Transverse colon (tissue), 4 donors: ENCODE data around the gene HDAC8.

Experiments used
- POLR2A ChIP-seq: fragments of 450-650 bp; IDR thresholded peaks from one replicate; pipeline ENCODE4 v1.6.1; 2016; ENCODE audit warnings: antibody characterized with exemption, mild to moderate bottlenecking, moderate library complexity
- POLR2AphosphoS5 ChIP-seq, 3 donors: sonication (generic); formaldehyde crosslinking; IDR thresholded peaks; one replicate each; pipeline ENCODE4 v1.6.1; 2016; ENCODE audit warnings: antibody characterized with exemption in 3 of 3
- TF ChIP-seq, protein P1 (sequence below), 5 experiments: fragments of 200-600 bp in 3 of 5; fragments of 450-650 bp in 2 of 5; sonication (generic) in 3 of 5; IDR thresholded peaks; 1 replicate in 2 of 5; 2 replicates in 3 of 5; pipeline ENCODE4 v1.5.1; 2016 to 2017; ENCODE audit warnings: antibody characterized with exemption in 5 of 5, inconsistent platforms in 3 of 5, mild to moderate bottlenecking in 2 of 5, moderate library complexity in 1 of 5

GRCh38 chrX:72280321-72280845 lies 292.3 kb downstream of the HDAC8 start:
- TF ChIP-seq POLR2A, result no peak
- TF ChIP-seq, protein P1, sequence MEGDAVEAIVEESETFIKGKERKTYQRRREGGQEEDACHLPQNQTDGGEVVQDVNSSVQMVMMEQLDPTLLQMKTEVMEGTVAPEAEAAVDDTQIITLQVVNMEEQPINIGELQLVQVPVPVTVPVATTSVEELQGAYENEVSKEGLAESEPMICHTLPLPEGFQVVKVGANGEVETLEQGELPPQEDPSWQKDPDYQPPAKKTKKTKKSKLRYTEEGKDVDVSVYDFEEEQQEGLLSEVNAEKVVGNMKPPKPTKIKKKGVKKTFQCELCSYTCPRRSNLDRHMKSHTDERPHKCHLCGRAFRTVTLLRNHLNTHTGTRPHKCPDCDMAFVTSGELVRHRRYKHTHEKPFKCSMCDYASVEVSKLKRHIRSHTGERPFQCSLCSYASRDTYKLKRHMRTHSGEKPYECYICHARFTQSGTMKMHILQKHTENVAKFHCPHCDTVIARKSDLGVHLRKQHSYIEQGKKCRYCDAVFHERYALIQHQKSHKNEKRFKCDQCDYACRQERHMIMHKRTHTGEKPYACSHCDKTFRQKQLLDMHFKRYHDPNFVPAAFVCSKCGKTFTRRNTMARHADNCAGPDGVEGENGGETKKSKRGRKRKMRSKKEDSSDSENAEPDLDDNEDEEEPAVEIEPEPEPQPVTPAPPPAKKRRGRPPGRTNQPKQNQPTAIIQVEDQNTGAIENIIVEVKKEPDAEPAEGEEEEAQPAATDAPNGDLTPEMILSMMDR (IDR thresholded peaks at IDR 0.05), result no peak
- TF ChIP-seq POLR2AphosphoS5 (IDR thresholded peaks at IDR 0.05), result no peak
